Activated naive CD4-positive, alpha-beta T cell treated with anti-CD3 and anti-CD28 coated beads, Interleukin-2, amount 50 U/mL, for 72 hours (primary cell): ENCODE results near the gene FZD1. TPM values are rescaled to one million over a fixed set of nuclear protein-coding genes. Genes with fewer than 3 reads are reported as not detected.

Source experiments
- ATAC-seq, 2 donors: fragments of 150-1000 bp; cut with Tn5 transposase; 2 replicates each; pipeline ENCODE4 v1.10.0; 2021; ENCODE audit warnings: mild to moderate bottlenecking in 2 of 2, moderate library complexity in 2 of 2
- DNase-seq, 2 donors: peaks; one replicate each; pipeline ENCODE4 v3.0.0; 2021 to 2022; ENCODE audit warnings: low spot score in 2 of 2
- H3K27ac Mint-ChIP-seq, 2 donors: one replicate each; pipeline ENCODE4 v1.8.0; 2022; ENCODE audit warnings: mild to moderate bottlenecking in 2 of 2, mixed read lengths in 2 of 2
- H3K36me3 Mint-ChIP-seq, 2 donors: one replicate each; pipeline ENCODE4 v1.8.0; 2022; ENCODE audit warnings: mixed read lengths in 2 of 2
- H3K9me3 Mint-ChIP-seq, 2 donors: one replicate each; pipeline ENCODE4 v1.8.0; 2022; ENCODE audit warnings: mixed read lengths in 2 of 2
- total RNA-seq, 2 donors: library from RNA; stranded (reverse); gene quantifications; one replicate each; pipeline ENCODE4 v1.2.3, GENCODE V29; 2022

The FZD1 gene
- total RNA-seq, 2 donors from 2014 or later, result 0.52 to 2.3 TPM

DNA sequence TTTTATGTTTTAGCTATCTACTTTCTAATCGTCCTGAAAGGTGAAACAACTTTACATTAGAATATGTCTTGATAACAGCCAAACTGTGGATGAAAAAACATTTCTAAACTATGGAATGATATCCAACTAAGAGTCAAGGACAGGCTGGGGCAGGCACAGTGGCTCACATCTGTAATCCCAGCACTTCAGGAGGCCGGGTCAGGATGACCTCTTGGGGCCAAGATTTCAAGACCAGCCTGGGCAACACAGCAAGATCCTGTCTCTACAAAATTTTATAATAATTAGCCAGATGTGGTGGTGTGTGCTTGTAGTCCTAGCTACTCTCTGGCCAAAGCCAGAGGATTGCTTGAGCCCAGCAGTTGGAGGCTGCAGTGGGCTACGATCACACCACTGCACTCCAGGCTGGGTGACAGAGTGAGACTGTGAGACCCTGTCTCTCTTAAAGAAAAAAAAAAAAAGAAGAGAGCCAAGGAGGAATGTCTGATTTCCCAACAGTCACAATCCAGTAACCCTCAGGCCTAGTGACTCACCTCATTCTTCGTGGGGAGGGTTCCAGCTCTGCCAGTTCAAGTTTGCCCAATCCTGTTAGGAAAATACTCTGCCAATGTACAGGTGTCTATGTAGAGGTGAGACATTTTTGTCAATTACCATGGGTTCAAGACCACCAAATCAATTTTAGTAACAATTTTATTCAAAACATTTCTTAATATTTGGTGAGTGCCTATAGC, 14.6 kb upstream of the FZD1 start:
- no peak overlapping the region for H3K27ac Mint-ChIP-seq
- H3K9me3 Mint-ChIP-seq, result peaks cover 0 to 13% of the 10 kb centered on the region in 2 donors
- H3K36me3 Mint-ChIP-seq, result no peaks in the 10 kb centered on the region
- no peak for DNase-seq
- no peak for ATAC-seq

DNA sequence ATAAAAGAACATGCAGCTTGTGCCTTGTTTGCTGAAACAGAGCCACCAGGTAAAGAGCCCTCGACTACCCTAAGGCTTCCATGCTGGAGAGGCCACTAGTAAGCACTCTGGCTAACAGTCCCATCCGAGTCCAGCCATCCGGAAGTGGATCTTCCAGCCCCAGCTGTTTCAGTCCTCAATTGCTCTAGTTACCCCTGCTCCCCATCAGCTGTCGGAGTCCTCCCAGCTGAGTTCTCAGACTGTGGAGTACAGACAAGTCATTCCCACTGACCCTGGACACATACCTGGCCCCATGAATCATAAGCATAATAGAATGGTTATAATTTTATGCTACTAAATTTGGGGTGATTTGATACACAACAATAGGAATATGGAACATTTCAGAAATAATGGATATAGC, 13.5 kb upstream of the FZD1 start:
- Mint-ChIP-seq H3K9me3 (peaks cover 3 to 20% of the 10 kb centered on the region in 2 donors), H3K36me3 (peaks cover 3 to 4% of the 10 kb centered on the region in 2 donors), H3K27ac (no peak overlapping the region)
- no peak for DNase-seq
- no peak for ATAC-seq

DNA sequence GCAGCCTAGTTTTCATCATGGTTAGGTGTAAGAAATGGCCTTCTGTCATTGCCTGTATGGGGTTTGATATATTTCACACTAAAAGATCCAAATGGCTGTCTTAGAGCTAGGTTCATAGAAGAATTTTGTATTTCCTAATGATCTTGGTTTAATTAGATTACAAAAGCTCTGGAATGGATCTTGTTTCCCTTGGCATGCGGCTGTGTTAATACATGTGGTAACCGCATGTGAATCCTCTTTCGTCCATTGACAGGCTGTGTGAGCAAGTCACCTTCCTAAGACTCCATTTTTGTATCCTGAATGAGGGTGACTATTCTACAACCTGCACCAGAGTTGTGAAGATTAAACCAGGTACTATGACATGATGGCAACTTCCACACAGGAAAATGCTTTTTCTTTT, 12.4 kb upstream of the FZD1 start:
- Mint-ChIP-seq H3K9me3 (peaks cover 6 to 30% of the 10 kb centered on the region in 2 donors), H3K36me3 (peaks cover 12 to 13% of the 10 kb centered on the region in 2 donors), H3K27ac (no peak overlapping the region)
- DNase-seq (no peak), ATAC-seq (no peak)

DNA sequence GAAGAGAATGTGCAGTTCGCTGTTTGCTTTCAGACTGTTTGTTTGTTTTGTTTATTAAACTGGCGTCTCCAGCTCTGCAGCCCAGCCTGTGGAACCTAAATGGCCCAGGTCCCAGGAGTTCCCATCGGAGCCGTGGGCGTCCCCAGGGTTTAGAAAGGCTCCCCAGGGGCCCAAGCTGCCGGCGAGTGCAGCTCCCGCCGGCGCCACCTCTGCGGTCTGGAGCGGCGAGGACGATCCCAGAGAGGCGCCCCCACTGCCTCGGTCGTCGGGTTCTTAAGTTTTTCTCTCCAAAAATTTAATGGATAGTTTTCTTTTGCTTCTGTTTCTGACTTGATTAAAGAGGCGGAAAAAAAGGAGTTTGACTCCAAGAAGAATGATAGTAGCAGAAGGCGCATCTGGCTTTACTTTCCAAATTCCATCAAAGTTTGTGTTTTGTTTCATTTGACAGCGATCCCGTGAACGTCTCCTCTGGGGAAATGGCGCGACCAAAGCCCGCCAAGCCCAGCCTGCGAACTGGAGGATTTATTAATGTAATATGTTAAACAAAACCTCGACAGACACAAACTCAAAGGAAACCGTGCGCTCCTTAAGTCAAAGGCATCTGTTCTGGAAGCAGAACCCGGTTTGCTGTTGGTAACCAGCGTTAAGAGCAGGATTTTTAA, 718 bp upstream of the FZD1 start:
- DNase-seq (no peak), ATAC-seq (no peak)
- peaks cover 4 to 15% of the 10 kb centered on the region in 2 donors for H3K36me3 Mint-ChIP-seq

DNA sequence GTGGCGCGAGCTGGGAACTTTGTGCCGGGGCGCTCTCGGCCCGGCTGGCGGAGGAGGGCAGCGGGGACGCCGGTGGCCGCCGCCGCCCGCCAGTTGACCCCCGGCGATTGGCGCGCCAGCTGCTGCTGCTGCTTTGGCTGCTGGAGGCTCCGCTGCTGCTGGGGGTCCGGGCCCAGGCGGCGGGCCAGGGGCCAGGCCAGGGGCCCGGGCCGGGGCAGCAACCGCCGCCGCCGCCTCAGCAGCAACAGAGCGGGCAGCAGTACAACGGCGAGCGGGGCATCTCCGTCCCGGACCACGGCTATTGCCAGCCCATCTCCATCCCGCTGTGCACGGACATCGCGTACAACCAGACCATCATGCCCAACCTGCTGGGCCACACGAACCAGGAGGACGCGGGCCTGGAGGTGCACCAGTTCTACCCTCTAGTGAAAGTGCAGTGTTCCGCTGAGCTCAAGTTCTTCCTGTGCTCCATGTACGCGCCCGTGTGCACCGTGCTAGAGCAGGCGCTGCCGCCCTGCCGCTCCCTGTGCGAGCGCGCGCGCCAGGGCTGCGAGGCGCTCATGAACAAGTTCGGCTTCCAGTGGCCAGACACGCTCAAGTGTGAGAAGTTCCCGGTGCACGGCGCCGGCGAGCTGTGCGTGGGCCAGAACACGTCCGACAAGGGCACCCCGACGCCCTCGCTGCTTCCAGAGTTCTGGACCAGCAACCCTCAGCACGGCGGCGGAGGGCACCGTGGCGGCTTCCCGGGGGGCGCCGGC, 870 bp downstream of the FZD1 start:
- ATAC-seq, result peak; percentile 33 to 53

More for the DNA sequence above, 718 bp upstream of the FZD1 start:
- no peak overlapping the region for H3K27ac Mint-ChIP-seq
- H3K9me3 Mint-ChIP-seq, result no peaks in the 10 kb centered on the region

DNA sequence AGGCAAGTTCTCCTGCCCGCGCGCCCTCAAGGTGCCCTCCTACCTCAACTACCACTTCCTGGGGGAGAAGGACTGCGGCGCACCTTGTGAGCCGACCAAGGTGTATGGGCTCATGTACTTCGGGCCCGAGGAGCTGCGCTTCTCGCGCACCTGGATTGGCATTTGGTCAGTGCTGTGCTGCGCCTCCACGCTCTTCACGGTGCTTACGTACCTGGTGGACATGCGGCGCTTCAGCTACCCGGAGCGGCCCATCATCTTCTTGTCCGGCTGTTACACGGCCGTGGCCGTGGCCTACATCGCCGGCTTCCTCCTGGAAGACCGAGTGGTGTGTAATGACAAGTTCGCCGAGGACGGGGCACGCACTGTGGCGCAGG, 1.4 kb downstream of the FZD1 start:
- ATAC-seq (no peak), DNase-seq (no peak)
- no peak overlapping the region for H3K27ac Mint-ChIP-seq
- H3K9me3 Mint-ChIP-seq, result no peaks in the 10 kb centered on the region
- peaks cover 4 to 15% of the 10 kb centered on the region in 2 donors for H3K36me3 Mint-ChIP-seq

More for the DNA sequence above, 870 bp downstream of the FZD1 start:
- H3K27ac Mint-ChIP-seq, result no peak overlapping the region
- DNase-seq, result peak in 1 of 2 donors; percentile 44
- peaks cover 4 to 15% of the 10 kb centered on the region in 2 donors for H3K36me3 Mint-ChIP-seq
- no peaks in the 10 kb centered on the region for H3K9me3 Mint-ChIP-seq

DNA sequence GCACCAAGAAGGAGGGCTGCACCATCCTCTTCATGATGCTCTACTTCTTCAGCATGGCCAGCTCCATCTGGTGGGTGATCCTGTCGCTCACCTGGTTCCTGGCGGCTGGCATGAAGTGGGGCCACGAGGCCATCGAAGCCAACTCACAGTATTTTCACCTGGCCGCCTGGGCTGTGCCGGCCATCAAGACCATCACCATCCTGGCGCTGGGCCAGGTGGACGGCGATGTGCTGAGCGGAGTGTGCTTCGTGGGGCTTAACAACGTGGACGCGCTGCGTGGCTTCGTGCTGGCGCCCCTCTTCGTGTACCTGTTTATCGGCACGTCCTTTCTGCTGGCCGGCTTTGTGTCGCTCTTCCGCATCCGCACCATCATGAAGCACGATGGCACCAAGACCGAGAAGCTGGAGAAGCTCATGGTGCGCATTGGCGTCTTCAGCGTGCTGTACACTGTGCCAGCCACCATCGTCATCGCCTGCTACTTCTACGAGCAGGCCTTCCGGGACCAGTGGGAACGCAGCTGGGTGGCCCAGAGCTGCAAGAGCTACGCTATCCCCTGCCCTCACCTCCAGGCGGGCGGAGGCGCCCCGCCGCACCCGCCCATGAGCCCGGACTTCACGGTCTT, 1.9 kb downstream of the FZD1 start:
- ATAC-seq, result no peak
- DNase-seq, result no peak
- no peaks in the 10 kb centered on the region for H3K9me3 Mint-ChIP-seq
- no peak overlapping the region for H3K27ac Mint-ChIP-seq
- peaks cover 4 to 15% of the 10 kb centered on the region in 2 donors for H3K36me3 Mint-ChIP-seq

DNA sequence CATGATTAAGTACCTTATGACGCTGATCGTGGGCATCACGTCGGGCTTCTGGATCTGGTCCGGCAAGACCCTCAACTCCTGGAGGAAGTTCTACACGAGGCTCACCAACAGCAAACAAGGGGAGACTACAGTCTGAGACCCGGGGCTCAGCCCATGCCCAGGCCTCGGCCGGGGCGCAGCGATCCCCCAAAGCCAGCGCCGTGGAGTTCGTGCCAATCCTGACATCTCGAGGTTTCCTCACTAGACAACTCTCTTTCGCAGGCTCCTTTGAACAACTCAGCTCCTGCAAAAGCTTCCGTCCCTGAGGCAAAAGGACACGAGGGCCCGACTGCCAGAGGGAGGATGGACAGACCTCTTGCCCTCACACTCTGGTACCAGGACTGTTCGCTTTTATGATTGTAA, 2.5 kb downstream of the FZD1 start:
- Mint-ChIP-seq H3K27ac (no peak overlapping the region), H3K36me3 (peaks cover 4 to 15% of the 10 kb centered on the region in 2 donors), H3K9me3 (no peaks in the 10 kb centered on the region)
- no peak for DNase-seq
- ATAC-seq, result no peak

DNA sequence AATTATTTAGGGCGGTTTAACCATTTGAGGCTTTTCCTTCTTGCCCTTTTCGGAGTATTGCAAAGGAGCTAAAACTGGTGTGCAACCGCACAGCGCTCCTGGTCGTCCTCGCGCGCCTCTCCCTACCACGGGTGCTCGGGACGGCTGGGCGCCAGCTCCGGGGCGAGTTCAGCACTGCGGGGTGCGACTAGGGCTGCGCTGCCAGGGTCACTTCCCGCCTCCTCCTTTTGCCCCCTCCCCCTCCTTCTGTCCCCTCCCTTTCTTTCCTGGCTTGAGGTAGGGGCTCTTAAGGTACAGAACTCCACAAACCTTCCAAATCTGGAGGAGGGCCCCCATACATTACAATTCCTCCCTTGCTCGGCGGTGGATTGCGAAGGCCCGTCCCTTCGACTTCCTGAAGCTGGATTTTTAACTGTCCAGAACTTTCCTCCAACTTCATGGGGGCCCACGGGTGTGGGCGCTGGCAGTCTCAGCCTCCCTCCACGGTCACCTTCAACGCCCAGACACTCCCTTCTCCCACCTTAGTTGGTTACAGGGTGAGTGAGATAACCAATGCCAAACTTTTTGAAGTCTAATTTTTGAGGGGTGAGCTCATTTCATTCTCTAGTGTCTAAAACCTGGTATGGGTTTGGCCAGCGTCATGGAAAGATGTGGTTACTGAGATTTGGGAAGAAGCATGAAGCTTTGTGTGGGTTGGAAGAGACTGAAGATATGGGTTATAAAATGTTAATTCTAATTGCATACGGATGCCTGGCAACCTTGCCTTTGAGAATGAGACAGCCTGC, 3.1 kb downstream of the FZD1 start:
- DNase-seq (no peak), ATAC-seq (no peak)
- Mint-ChIP-seq H3K27ac (no peak overlapping the region), H3K36me3 (peaks cover 4 to 15% of the 10 kb centered on the region in 2 donors), H3K9me3 (no peaks in the 10 kb centered on the region)

DNA sequence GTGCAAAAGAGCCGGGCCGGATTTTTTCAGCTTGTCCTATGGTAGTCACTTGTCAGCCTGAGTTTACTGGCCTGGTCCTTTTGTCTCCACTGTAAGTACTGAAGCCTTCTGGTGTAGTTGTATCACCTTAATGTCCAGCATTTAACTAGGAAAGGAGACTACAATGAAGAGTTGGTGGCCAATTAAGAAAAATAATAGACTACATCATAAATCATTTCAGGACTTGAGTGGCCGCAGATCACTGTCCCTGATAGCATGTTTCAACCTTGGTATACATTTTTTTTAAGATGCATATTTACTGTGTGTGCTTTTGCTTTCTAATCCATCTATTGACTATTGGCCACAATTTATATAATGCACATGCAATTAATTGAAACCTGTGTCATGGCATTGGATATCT, 6.1 kb downstream of the FZD1 start:
- DNase-seq (no peak), ATAC-seq (no peak)
- Mint-ChIP-seq H3K9me3 (no peaks in the 10 kb centered on the region), H3K36me3 (peaks cover 4 to 11% of the 10 kb centered on the region in 2 donors), H3K27ac (no peak overlapping the region)

DNA sequence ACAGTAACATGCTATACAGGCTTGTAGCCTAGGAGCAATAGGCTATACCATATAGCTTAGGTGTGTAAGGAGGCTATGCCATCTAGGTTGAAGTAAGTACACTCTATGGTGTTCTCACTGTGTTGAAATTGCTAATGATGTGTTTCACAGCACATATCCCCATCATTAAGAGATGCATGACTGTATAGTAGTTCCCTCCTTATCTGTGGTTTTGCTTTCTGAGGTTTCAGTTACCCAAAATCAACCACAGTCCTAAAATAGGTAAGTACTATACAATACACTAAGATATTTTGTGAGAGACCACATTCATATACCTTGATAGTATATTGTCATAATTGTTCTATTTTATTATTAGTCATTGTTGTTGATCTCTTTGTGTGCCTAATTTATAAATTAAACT, 12.7 kb downstream of the FZD1 start:
- ATAC-seq (peak in 1 of 2 donors; percentile 70), DNase-seq (no peak)
- no peak overlapping the region for H3K27ac Mint-ChIP-seq
- no peaks in the 10 kb centered on the region for H3K9me3 Mint-ChIP-seq
- H3K36me3 Mint-ChIP-seq, result no peaks in the 10 kb centered on the region

DNA sequence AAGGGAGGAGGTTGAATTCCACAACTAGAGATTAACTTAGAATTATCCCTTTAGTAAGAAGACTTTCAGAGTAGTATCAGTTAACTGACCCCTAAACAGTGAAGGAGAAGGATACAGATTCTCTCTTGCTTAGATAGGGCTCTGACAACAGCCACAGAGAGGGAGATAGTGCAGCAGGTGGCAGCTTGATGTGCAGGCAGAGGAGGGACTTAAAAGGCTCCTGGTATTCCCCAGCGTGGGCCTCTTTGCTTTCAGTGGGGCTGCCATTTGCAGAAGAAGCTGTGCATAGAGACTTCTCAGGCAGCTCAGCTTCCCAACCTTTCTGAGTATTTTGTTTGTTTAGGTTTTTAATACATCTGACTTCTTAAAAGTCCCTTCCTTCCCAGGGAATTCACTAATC, 16.0 kb downstream of the FZD1 start:
- no peak for DNase-seq
- Mint-ChIP-seq H3K36me3 (no peaks in the 10 kb centered on the region), H3K9me3 (no peaks in the 10 kb centered on the region), H3K27ac (no peak overlapping the region)
- no peak for ATAC-seq

DNA sequence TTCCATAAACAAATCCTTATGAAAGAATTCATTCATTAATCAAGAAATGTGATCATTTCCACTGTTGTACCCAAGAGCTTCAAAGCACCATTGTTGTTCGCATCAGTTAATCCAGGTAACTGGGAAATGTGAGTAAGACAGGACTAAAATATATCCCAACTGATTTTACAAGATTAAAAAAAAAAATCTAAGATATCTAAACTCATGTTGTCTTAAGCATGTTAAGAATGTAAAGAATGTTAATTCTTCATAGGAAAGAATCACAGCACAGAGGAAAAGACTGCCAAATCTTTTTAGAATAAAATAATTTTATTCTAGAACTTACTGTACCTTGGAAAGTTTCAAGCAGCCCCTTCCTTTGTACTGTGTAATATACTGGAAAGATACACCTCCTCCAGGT, 16.4 kb downstream of the FZD1 start:
- H3K27ac Mint-ChIP-seq, result no peak overlapping the region
- no peak for DNase-seq
- ATAC-seq, result no peak
- no peaks in the 10 kb centered on the region for H3K9me3 Mint-ChIP-seq
- H3K36me3 Mint-ChIP-seq, result no peaks in the 10 kb centered on the region

DNA sequence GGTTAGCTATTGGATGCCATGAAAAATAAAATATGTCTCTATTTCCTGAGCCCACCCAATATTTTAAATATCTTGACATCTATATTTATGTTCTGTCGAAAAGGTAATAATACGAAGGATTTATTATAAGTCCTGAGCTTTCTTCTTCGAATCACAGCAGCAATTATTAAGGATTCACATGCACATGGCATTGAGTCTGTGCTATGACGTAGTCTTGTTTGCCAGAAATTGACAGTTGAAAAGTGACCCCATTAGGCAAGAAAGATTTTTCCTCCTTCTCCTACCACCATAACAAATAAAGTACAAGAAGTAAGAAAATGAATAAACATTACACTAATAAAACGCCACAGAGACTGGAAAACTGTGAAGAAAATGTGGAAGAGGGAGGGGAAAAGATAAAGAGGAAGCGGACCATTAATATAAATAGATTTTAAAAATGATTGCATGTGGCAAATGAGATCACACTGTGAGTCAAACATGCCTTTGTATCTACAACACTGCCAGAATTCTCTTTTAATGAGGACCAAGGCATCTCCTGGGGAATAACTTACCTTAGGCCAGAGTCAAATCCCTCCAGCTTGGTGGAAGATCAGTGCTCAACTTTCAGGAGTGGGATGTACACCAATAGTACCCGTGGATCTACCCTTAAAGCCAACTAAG, 21.6 kb downstream of the FZD1 start:
- no peaks in the 10 kb centered on the region for H3K9me3 Mint-ChIP-seq
- H3K27ac Mint-ChIP-seq, result no peak overlapping the region
- ATAC-seq (no peak), DNase-seq (no peak)
- no peaks in the 10 kb centered on the region for H3K36me3 Mint-ChIP-seq

DNA sequence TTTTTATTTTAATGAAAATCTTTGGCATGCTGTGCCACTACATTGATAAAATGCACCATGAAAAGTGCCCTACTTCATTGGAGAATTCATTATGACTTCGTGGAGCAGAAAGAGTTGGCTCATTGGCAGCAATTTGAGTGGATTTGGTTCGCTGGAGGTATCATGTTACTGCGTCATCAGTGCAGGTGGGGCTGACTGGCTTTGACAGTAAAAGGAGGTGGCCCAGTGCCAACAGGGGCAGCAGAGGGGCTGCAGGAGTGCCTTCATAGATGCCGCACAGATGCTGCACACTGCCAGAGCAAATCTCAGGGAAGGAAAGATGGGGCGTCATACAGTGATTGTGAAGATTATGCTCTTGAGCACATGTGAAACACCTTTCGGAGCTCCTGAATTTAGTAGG, 22.2 kb downstream of the FZD1 start:
- DNase-seq, result no peak
- H3K36me3 Mint-ChIP-seq, result no peaks in the 10 kb centered on the region
- H3K27ac Mint-ChIP-seq, result no peak overlapping the region
- no peaks in the 10 kb centered on the region for H3K9me3 Mint-ChIP-seq
- ATAC-seq, result no peak
